OCI-LY7 (cell line): ENCODE results near the gene GRIN2D.

ENCODE experiments used
- EZH2phosphoT487 ChIP-seq: fragments of 200-600 bp; sonication (generic); IDR thresholded peaks from 2 replicates; pipeline ENCODE4 v1.6.1; 2018; ENCODE audit warnings: low read depth, borderline replicate concordance, mild to moderate bottlenecking, mixed run types, antibody characterized with exemption, low read length, moderate library complexity, mixed read lengths
- TF ChIP-seq, protein P1 (sequence below): fragments of 200-600 bp; sonication (generic); conservative IDR thresholded peaks from 2 replicates; pipeline ENCODE4 v1.5.1; 2014; ENCODE audit warnings: mild to moderate bottlenecking, antibody characterized with exemption, low read length, moderate library complexity, mixed read lengths

DNA sequence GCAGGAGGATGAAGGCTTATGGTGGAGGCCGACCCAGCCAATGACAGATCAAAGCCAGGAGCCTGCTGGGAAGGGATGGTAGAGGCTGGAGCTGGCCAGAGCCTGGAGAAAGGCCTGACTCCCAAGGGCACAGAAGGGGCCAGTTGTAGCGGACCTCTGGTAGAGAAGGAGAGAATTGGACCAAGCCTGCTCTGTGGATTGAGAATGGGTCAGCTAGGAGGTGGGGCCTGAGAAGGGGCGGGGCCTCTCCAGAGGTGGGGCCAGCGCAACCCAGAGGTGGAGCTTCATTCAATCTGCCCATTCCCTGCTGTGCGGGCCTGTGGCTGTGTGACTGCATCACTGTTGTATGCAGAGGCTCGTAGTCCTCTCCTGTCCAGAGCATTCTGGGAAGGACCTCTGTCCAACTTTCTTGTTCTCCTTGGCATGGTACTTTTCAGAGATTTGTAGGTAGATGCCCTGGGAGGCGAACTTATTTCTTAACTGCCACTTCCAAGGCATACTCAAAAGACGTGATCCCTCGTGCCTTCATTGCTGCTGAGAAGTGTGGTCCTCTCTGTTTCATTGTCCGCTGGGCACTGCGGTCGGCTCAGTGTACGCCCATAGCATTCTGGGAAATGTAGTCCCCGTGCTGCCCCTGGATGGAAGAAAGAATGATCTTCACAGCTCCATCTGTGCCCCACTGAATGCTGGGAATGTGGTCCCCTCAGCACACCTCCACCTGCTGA lies 6.7 kb downstream of the GRIN2D start:
- TF ChIP-seq, protein P1, sequence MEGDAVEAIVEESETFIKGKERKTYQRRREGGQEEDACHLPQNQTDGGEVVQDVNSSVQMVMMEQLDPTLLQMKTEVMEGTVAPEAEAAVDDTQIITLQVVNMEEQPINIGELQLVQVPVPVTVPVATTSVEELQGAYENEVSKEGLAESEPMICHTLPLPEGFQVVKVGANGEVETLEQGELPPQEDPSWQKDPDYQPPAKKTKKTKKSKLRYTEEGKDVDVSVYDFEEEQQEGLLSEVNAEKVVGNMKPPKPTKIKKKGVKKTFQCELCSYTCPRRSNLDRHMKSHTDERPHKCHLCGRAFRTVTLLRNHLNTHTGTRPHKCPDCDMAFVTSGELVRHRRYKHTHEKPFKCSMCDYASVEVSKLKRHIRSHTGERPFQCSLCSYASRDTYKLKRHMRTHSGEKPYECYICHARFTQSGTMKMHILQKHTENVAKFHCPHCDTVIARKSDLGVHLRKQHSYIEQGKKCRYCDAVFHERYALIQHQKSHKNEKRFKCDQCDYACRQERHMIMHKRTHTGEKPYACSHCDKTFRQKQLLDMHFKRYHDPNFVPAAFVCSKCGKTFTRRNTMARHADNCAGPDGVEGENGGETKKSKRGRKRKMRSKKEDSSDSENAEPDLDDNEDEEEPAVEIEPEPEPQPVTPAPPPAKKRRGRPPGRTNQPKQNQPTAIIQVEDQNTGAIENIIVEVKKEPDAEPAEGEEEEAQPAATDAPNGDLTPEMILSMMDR, result no peak
- TF ChIP-seq EZH2phosphoT487, result no peak
